ENCODE results near the gene SUDS3. TPM values are rescaled to one million over a fixed set of nuclear protein-coding genes. Genes with fewer than 3 reads are reported as not detected.
"Not testable (repeated sequence)": the region's sequence is repeated elsewhere in the genome, so short reads cannot be mapped to it uniquely, and the experiment has no call there.

SUDS3 gene
- polyA plus RNA-seq, 1 donor (not counting 4 experiments of a cell fraction or from before 2014, with no cell fraction given), result 32.4 TPM

- Histone ChIP-seq H3K4me2 (ENCODE audit: control insufficient read depth, extremely low read depth, insufficient read depth, low read depth, low read length) (no peak overlapping the region), H3K79me2 (ENCODE audit: control insufficient read depth, insufficient read depth, low read length) (peaks cover 64% of the 10 kb centered on the region), H3K9me3 (ENCODE audit: control insufficient read depth, low read depth, low read length) (no peaks in the 10 kb centered on the region), H4K20me1 (ENCODE audit: control insufficient read depth, extremely low read depth, insufficient read depth, low read length) (no peaks in the 10 kb centered on the region), H3K9me1 (ENCODE audit: control insufficient read depth, extremely low read depth, insufficient read depth, low read length) (no peaks in the 10 kb centered on the region), H3K4me1 (ENCODE audit: control insufficient read depth, extremely low read depth, insufficient read depth, low read length) (peaks cover 18% of the 10 kb centered on the region), H2AFZ (ENCODE audit: control insufficient read depth, low read length) (no peak overlapping the region), H3K27me3 (ENCODE audit: control insufficient read depth, extremely low read depth, insufficient read depth, low read length) (no peaks in the 10 kb centered on the region), H3K36me3 (ENCODE audit: control insufficient read depth in 2 of 2, extremely low read depth in 1 of 2, insufficient read depth in 2 of 2, low read length in 2 of 2) (no peaks in the 10 kb centered on the region), H3K9ac (ENCODE audit: control insufficient read depth, extremely low read depth, insufficient read depth, low read length) (no peak overlapping the region), H3K4me3 (ENCODE audit: control insufficient read depth in 2 of 3, extremely low read depth in 1 of 3, insufficient read depth in 2 of 3, low read depth in 1 of 3, low read length in 3 of 3) (no peak overlapping the region), H3K27ac (ENCODE audit: control insufficient read depth, insufficient read depth, low read length) (no peak overlapping the region)
- FAIRE-seq, result no peak
- no peak for DNase-seq (ENCODE audit: low read depth, low spot score)
- TF ChIP-seq EZH2 (IDR thresholded peaks at IDR 0.05; ENCODE audit: low read length), result no peak
- TF ChIP-seq, protein P1, sequence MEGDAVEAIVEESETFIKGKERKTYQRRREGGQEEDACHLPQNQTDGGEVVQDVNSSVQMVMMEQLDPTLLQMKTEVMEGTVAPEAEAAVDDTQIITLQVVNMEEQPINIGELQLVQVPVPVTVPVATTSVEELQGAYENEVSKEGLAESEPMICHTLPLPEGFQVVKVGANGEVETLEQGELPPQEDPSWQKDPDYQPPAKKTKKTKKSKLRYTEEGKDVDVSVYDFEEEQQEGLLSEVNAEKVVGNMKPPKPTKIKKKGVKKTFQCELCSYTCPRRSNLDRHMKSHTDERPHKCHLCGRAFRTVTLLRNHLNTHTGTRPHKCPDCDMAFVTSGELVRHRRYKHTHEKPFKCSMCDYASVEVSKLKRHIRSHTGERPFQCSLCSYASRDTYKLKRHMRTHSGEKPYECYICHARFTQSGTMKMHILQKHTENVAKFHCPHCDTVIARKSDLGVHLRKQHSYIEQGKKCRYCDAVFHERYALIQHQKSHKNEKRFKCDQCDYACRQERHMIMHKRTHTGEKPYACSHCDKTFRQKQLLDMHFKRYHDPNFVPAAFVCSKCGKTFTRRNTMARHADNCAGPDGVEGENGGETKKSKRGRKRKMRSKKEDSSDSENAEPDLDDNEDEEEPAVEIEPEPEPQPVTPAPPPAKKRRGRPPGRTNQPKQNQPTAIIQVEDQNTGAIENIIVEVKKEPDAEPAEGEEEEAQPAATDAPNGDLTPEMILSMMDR (optimal IDR thresholded peaks at IDR 0.05 in 1 of 3, IDR thresholded peaks at IDR 0.05 in 1 of 3, conservative IDR thresholded peaks at IDR 0.05 in 1 of 3; ENCODE audit: extremely low read depth in 1 of 3, insufficient read depth in 2 of 3, low read length in 3 of 3), result no peak
- dilution Hi-C loops (cut with MboI; ENCODE audit: extremely low pct_ligation_motif_present, low sequenced_read_pairs), result no loop called here
These were observed 22.6 kb upstream of the SUDS3 start for GRCh38 chr12:118353721-118354120.

GRCh38 chr12:118354503-118354902 is 21.9 kb upstream of the SUDS3 start:
- FAIRE-seq, result not testable (repeated sequence)

GRCh38 chr12:118354903-118355302 is 21.5 kb upstream of the SUDS3 start:
- H3K36me3 ChIP-seq (ENCODE audit: control insufficient read depth in 2 of 2, extremely low read depth in 1 of 2, insufficient read depth in 2 of 2, low read length in 2 of 2), result no peaks in the 10 kb centered on the region
- dilution Hi-C loops (cut with MboI; ENCODE audit: extremely low pct_ligation_motif_present, low sequenced_read_pairs), result no loop called here
- H4K20me1 ChIP-seq (ENCODE audit: control insufficient read depth, extremely low read depth, insufficient read depth, low read length), result no peaks in the 10 kb centered on the region

More at GRCh38 chr12:118354503-118354902, 21.9 kb upstream of the SUDS3 start:
- H3K4me3 ChIP-seq (ENCODE audit: control insufficient read depth in 2 of 3, extremely low read depth in 1 of 3, insufficient read depth in 2 of 3, low read depth in 1 of 3, low read length in 3 of 3); dilution Hi-C loops (cut with MboI; ENCODE audit: extremely low pct_ligation_motif_present, low sequenced_read_pairs); H3K36me3 ChIP-seq (ENCODE audit: control insufficient read depth in 2 of 2, extremely low read depth in 1 of 2, insufficient read depth in 2 of 2, low read length in 2 of 2); H3K9me3 ChIP-seq (ENCODE audit: control insufficient read depth, low read depth, low read length); DNase-seq (ENCODE audit: low read depth, low spot score); H2AFZ ChIP-seq (ENCODE audit: control insufficient read depth, low read length); H3K9ac ChIP-seq (ENCODE audit: control insufficient read depth, extremely low read depth, insufficient read depth, low read length); H3K4me2 ChIP-seq (ENCODE audit: control insufficient read depth, extremely low read depth, insufficient read depth, low read depth, low read length); H3K27me3 ChIP-seq (ENCODE audit: control insufficient read depth, extremely low read depth, insufficient read depth, low read length); H3K9me1 ChIP-seq (ENCODE audit: control insufficient read depth, extremely low read depth, insufficient read depth, low read length); H3K27ac ChIP-seq (ENCODE audit: control insufficient read depth, insufficient read depth, low read length); H4K20me1 ChIP-seq (ENCODE audit: control insufficient read depth, extremely low read depth, insufficient read depth, low read length): not testable (repeated sequence)
- Histone ChIP-seq H3K79me2 (ENCODE audit: control insufficient read depth, insufficient read depth, low read length) (peaks cover 68% of the 10 kb centered on the region), H3K4me1 (ENCODE audit: control insufficient read depth, extremely low read depth, insufficient read depth, low read length) (peaks cover 19% of the 10 kb centered on the region)

More at GRCh38 chr12:118354903-118355302, 21.5 kb upstream of the SUDS3 start:
- DNase-seq (ENCODE audit: low read depth, low spot score), result no peak
- no peaks in the 10 kb centered on the region for H3K27me3 ChIP-seq (ENCODE audit: control insufficient read depth, extremely low read depth, insufficient read depth, low read length)
- no peaks in the 10 kb centered on the region for H3K9me1 ChIP-seq (ENCODE audit: control insufficient read depth, extremely low read depth, insufficient read depth, low read length)
- no peak overlapping the region for H3K9ac ChIP-seq (ENCODE audit: control insufficient read depth, extremely low read depth, insufficient read depth, low read length)
- no peak overlapping the region for H3K27ac ChIP-seq (ENCODE audit: control insufficient read depth, insufficient read depth, low read length)
- peaks cover 71% of the 10 kb centered on the region for H3K79me2 ChIP-seq (ENCODE audit: control insufficient read depth, insufficient read depth, low read length)
- TF ChIP-seq EZH2 (IDR thresholded peaks at IDR 0.05; ENCODE audit: low read length), result no peak
- TF ChIP-seq, protein P1 (optimal IDR thresholded peaks at IDR 0.05 in 1 of 3, IDR thresholded peaks at IDR 0.05 in 1 of 3, conservative IDR thresholded peaks at IDR 0.05 in 1 of 3; ENCODE audit: extremely low read depth in 1 of 3, insufficient read depth in 2 of 3, low read length in 3 of 3), result no peak
- no peak overlapping the region for H2AFZ ChIP-seq (ENCODE audit: control insufficient read depth, low read length)
- H3K4me1 ChIP-seq (ENCODE audit: control insufficient read depth, extremely low read depth, insufficient read depth, low read length), result peaks cover 21% of the 10 kb centered on the region
- H3K9me3 ChIP-seq (ENCODE audit: control insufficient read depth, low read depth, low read length), result no peaks in the 10 kb centered on the region
- no peak overlapping the region for H3K4me2 ChIP-seq (ENCODE audit: control insufficient read depth, extremely low read depth, insufficient read depth, low read depth, low read length)
- FAIRE-seq, result no peak
- no peak overlapping the region for H3K4me3 ChIP-seq (ENCODE audit: control insufficient read depth in 2 of 3, extremely low read depth in 1 of 3, insufficient read depth in 2 of 3, low read depth in 1 of 3, low read length in 3 of 3)

Measured in keratinocyte (primary cell).